Ishikawa (cell line): ENCODE results near the gene FXYD3.

Source experiments
- CEBPB ChIP-seq: IDR thresholded peaks from 2 replicates; pipeline ENCODE4 v1.6.1; 2012
- CREB1 ChIP-seq: IDR thresholded peaks from 2 replicates; pipeline ENCODE4 v1.6.1; 2012; ENCODE audit warnings: low read depth
- EGR1 ChIP-seq: IDR thresholded peaks from 2 replicates; pipeline ENCODE4 v1.6.1; 2012
- EP300 ChIP-seq: IDR thresholded peaks from 2 replicates; pipeline ENCODE4 v1.6.1; 2012; ENCODE audit warnings: borderline replicate concordance
- FOXM1 ChIP-seq: IDR thresholded peaks from 2 replicates; pipeline ENCODE4 v1.6.1; 2012; ENCODE audit warnings: low read depth, borderline replicate concordance
- MAX ChIP-seq: IDR thresholded peaks from 2 replicates; pipeline ENCODE4 v1.6.1; 2012
- NFIC ChIP-seq: IDR thresholded peaks from 2 replicates; pipeline ENCODE4 v1.6.1; 2012
- RAD21 ChIP-seq: IDR thresholded peaks from 2 replicates; pipeline ENCODE4 v1.6.1; 2012; ENCODE audit warnings: low read depth
- REST ChIP-seq: IDR thresholded peaks from 2 replicates; pipeline ENCODE4 v1.6.1; 2012; ENCODE audit warnings: low read depth, mild to moderate bottlenecking
- TAF1 ChIP-seq: IDR thresholded peaks from 2 replicates; pipeline ENCODE4 v1.6.1; 2012; ENCODE audit warnings: low read depth, mild to moderate bottlenecking
- TCF12 ChIP-seq: IDR thresholded peaks from 2 replicates; pipeline ENCODE4 v1.6.1; 2012; ENCODE audit warnings: low read depth
- TEAD4 ChIP-seq: IDR thresholded peaks from 2 replicates; pipeline ENCODE4 v1.6.1; 2012
- USF1 ChIP-seq: IDR thresholded peaks from 2 replicates; pipeline ENCODE4 v1.6.1; 2012
- YY1 ChIP-seq: IDR thresholded peaks from 2 replicates; pipeline ENCODE4 v1.6.1; 2012; ENCODE audit warnings: low read depth
- ZBTB7A ChIP-seq: IDR thresholded peaks from 2 replicates; pipeline ENCODE4 v1.6.1; 2012; ENCODE audit warnings: low read depth

The FXYD3 gene

GRCh38 chr19:35076657-35077056, 39.0 kb upstream of the FXYD3 start:
- TF ChIP-seq TAF1 (no peak), ZBTB7A (no peak), CEBPB (no peak), CREB1 (no peak), TCF12 (no peak), MAX (no peak), TEAD4 (no peak), NFIC (no peak), REST (no peak), USF1 (no peak), RAD21 (no peak), EP300 (no peak), YY1 (no peak), EGR1 (no peak), FOXM1 (no peak)

- TF ChIP-seq FOXM1 (no peak), CREB1 (no peak), USF1 (no peak), TCF12 (no peak)
Measured at GRCh38 chr19:35077411-35078223, 38.0 kb upstream of the FXYD3 start.

GRCh38 chr19:35079826-35080225, 35.8 kb upstream of the FXYD3 start:
- TF ChIP-seq CREB1 (no peak), YY1 (no peak), MAX (no peak), EGR1 (no peak), RAD21 (no peak), ZBTB7A (no peak), TEAD4 (no peak), TCF12 (no peak), USF1 (no peak), FOXM1 (no peak), TAF1 (no peak), NFIC (no peak)

GRCh38 chr19:35080613-35081170, 34.9 kb upstream of the FXYD3 start:
- no peak for TF ChIP-seq RAD21
- no peak for TF ChIP-seq TCF12

GRCh38 chr19:35081201-35081600, 34.4 kb upstream of the FXYD3 start:
- TF ChIP-seq TCF12 (no peak), TAF1 (no peak), EGR1 (no peak), RAD21 (no peak), MAX (no peak), NFIC (no peak), CEBPB (no peak), USF1 (no peak), ZBTB7A (no peak), CREB1 (no peak), TEAD4 (no peak)

GRCh38 chr19:35083691-35084508, 31.7 kb upstream of the FXYD3 start:
- no peak for TF ChIP-seq FOXM1
- TF ChIP-seq EGR1: no peak
- no peak for TF ChIP-seq NFIC
- no peak for TF ChIP-seq MAX
- TF ChIP-seq TEAD4: no peak
- TF ChIP-seq CREB1: no peak
- TF ChIP-seq REST: no peak
- no peak for TF ChIP-seq YY1
- no peak for TF ChIP-seq USF1
- TF ChIP-seq ZBTB7A: no peak
- no peak for TF ChIP-seq TAF1
- no peak for TF ChIP-seq EP300
- TF ChIP-seq TCF12: no peak
- TF ChIP-seq RAD21: no peak
